HFFc6 (cell line): ENCODE data around the gene CACNA1D. TPM values are rescaled to one million over a fixed set of nuclear protein-coding genes. Genes with fewer than 3 reads are reported as not detected.

Source experiments
- DNase-seq: peaks from one replicate; pipeline ENCODE4 v3.0.0-alpha.2; 2018
- H3K27ac Mint-ChIP-seq: 2 replicates; pipeline ENCODE4 v1.8.0; 2020; ENCODE audit warnings: mild to moderate bottlenecking, mixed read lengths
- H3K27me3 Mint-ChIP-seq: 2 replicates; pipeline ENCODE4 v1.8.0; 2021; ENCODE audit warnings: mild to moderate bottlenecking, moderate library complexity, mixed read lengths; ENCODE audit not compliant: insufficient read depth
- H3K36me3 Mint-ChIP-seq: 2 replicates; pipeline ENCODE4 v1.8.0; 2021; ENCODE audit warnings: low read depth, mixed read lengths
- H3K4me1 Mint-ChIP-seq: 2 replicates; pipeline ENCODE4 v1.8.0; 2020; ENCODE audit warnings: low read depth, mixed read lengths
- H3K4me3 Mint-ChIP-seq: 2 replicates; pipeline ENCODE4 v1.8.0; 2020; ENCODE audit warnings: mild to moderate bottlenecking, moderate library complexity, mixed read lengths
- H3K9me3 Mint-ChIP-seq: 2 replicates; pipeline ENCODE4 v1.8.0; 2020; ENCODE audit warnings: mild to moderate bottlenecking, mixed read lengths
- CTCF ChIP-seq: fragments of 200-600 bp; sonication (generic); IDR thresholded peaks from 2 replicates; pipeline ENCODE4 v1.5.0; 2021; ENCODE audit warnings: antibody characterized with exemption, mild to moderate bottlenecking
- total RNA-seq, 6 experiments: library from RNA; stranded (reverse); fragmentation: NEBNext Ultra II Directional; extraction: Animal tissue kit (Norgen Biotek cat#: 25700); gene quantifications; 2 replicates in 1 of 6; 3 replicates in 5 of 6; pipeline ENCODE4 v1.2.3, GENCODE V29; 2021

The CACNA1D gene
- total RNA-seq, 6 experiments from 2014 or later: 0.09 TPM; not detected in 5

- no peak for DNase-seq
- 0 out of 2 replicates have a peak, but pooled peaks cover 6% of the 10 kb centered on the region for H3K4me1 Mint-ChIP-seq
- no peaks in the 10 kb centered on the region for H3K36me3 Mint-ChIP-seq
- no peaks in the 10 kb centered on the region for H3K9me3 Mint-ChIP-seq
- peaks cover 26% of the 10 kb centered on the region for H3K27me3 Mint-ChIP-seq
- no peak overlapping the region for H3K4me3 Mint-ChIP-seq
- TF ChIP-seq CTCF: no peak
- H3K27ac Mint-ChIP-seq: no peak overlapping the region
These were observed 200.9 kb downstream of the CACNA1D start for GRCh38 chr3:53695324-53695690.

DNA sequence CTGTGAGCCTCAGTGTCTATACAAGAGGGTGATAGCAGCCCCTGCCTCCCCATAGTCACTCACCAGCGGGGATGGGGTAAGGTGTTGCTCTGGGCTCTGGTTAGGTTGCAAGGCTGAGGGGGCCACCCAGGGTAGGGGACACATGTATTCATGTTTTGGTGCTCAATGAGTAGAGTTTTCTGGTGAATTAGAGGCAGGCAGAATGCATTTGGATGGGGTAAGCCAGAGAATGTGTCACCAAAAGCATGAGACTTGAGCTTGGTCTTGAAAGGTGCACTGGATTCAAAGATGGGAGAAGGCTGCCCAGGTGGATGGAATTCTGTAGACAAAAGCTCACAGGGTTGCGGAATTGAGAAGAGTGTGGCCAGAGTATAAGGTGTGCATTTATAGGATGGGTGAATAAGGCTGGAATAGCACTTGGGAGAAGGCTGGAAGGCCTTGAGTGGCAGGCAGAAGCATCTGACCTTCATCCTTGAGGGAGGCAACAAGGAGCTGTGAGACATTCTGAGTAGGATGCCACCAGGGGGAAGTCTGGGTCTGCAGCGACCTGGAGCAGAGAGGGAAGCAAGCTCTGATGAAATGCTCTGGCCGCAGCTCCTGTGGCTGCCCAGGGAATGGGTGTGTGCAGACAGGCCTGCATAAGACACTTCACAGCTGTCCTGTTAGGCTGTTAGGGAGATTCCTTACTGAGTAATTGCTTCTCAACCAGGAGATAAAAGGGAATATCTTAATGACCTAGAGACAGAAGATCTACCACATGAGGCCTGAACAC, 202.2 kb downstream of the CACNA1D start:
- no peak for DNase-seq
- Mint-ChIP-seq H3K4me3 (no peak overlapping the region), H3K36me3 (no peaks in the 10 kb centered on the region), H3K27me3 (peaks cover 23% of the 10 kb centered on the region), H3K4me1 (0 out of 2 replicates have a peak, but pooled peaks cover 6% of the 10 kb centered on the region), H3K9me3 (no peaks in the 10 kb centered on the region), H3K27ac (no peak overlapping the region)
- TF ChIP-seq CTCF: no peak

- Mint-ChIP-seq H3K4me3 (no peak overlapping the region), H3K9me3 (no peaks in the 10 kb centered on the region), H3K27ac (no peak overlapping the region), H3K36me3 (no peaks in the 10 kb centered on the region), H3K4me1 (no peaks in the 10 kb centered on the region), H3K27me3 (peaks cover 35% of the 10 kb centered on the region)
- no peak for TF ChIP-seq CTCF
- DNase-seq: no peak
These were observed 206.0 kb downstream of the CACNA1D start for GRCh38 chr3:53700441-53700840.

DNA sequence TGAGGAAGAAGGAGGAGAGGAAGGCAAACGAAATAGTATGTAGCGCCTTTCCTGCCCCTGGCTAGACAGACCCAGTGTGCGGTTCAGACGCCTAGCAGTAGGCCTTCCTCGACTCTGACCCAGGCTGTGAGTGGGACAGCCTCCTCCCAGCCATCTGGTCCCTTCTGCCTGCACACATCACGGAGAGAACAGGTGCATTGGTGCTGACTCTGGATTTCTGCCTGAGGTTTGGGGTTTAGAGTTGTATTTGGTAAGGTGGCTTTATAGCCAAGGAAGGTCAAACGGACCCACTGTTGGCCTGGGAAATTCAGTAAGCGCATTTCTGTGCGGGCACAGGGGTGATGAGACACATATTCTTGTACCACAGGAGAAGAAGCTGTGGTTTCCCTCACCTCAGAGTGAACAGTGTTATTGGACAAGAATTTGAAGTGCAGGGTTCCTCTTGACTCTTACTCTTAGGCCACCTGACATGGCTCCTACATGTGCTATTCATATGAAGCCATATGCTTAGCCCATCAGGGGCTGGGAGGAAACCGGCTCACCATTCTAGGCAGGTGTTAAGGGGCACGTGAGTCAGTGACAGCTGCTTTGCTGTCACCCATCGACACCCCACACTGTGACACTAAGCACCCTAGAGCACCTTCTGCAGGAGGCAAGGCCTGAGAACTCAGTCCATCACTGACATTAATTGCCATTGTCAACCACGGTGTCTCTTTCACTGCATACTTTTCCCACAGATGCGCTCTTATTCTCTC, 208.5 kb downstream of the CACNA1D start:
- H3K9me3 Mint-ChIP-seq: no peaks in the 10 kb centered on the region
- H3K4me1 Mint-ChIP-seq: no peaks in the 10 kb centered on the region
- TF ChIP-seq CTCF: no peak
- no peaks in the 10 kb centered on the region for H3K36me3 Mint-ChIP-seq
- peaks cover 36% of the 10 kb centered on the region for H3K27me3 Mint-ChIP-seq
- no peak overlapping the region for H3K4me3 Mint-ChIP-seq
- no peak for DNase-seq
- H3K27ac Mint-ChIP-seq: no peak overlapping the region

- H3K36me3 Mint-ChIP-seq: no peaks in the 10 kb centered on the region
- no peak for DNase-seq
- no peak overlapping the region for H3K4me3 Mint-ChIP-seq
- H3K9me3 Mint-ChIP-seq: no peaks in the 10 kb centered on the region
- peaks cover 38% of the 10 kb centered on the region for H3K27me3 Mint-ChIP-seq
- H3K27ac Mint-ChIP-seq: no peak overlapping the region
- no peaks in the 10 kb centered on the region for H3K4me1 Mint-ChIP-seq
- TF ChIP-seq CTCF: no peak
These were observed 209.4 kb downstream of the CACNA1D start for GRCh38 chr3:53703630-53704362.
